ENCODE data around the gene FHOD3.

- TF ChIP-seq CTCF (conservative IDR thresholded peaks at IDR 0.05; ENCODE audit: low read depth in 2 of 2): no peak
- TF ChIP-seq POLR2AphosphoS5 (IDR thresholded peaks at IDR 0.05; ENCODE audit: low read depth): no peak
- no peak for TF ChIP-seq EZH2 (IDR thresholded peaks at IDR 0.05; ENCODE audit: low read depth, unreplicated experiment)
- no peak for TF ChIP-seq EZH2phosphoT487 (IDR thresholded peaks at IDR 0.05; ENCODE audit: unreplicated experiment)
- TF ChIP-seq REST (IDR thresholded peaks at IDR 0.05; ENCODE audit: unreplicated experiment): no peak
Measured at GRCh38 chr18:36511791-36512352, 214.4 kb downstream of the FHOD3 start.
